Right lobe of liver (tissue), 4 donors: ENCODE results near the gene C19orf53.

ENCODE experiments used
- POLR2A ChIP-seq: fragments of 450-650 bp; IDR thresholded peaks from one replicate; pipeline ENCODE4 v1.6.1; 2017; ENCODE audit warnings: antibody characterized with exemption, mild to moderate bottlenecking
- TF ChIP-seq, protein P1 (sequence below), 4 donors: fragments of 200-600 bp in 3 of 4; fragments of 450-650 bp in 1 of 4; IDR thresholded peaks; one replicate each; pipeline versions ENCODE4 v1.5.1 to v1.8.0; 2016 to 2022; ENCODE audit warnings: antibody characterized with exemption in 4 of 4, mild to moderate bottlenecking in 2 of 4
- donor health status: DM: no; HTN: no; CAD: no.
- donor health status: DM: no; HTN: no; CAD: no.
- donor health status: DM: no; HTN: yes; CAD: no.

GRCh38 chr19:13758795-13759194 is 15.5 kb upstream of the C19orf53 start:
- TF ChIP-seq POLR2A = no peak
- TF ChIP-seq, protein P1, sequence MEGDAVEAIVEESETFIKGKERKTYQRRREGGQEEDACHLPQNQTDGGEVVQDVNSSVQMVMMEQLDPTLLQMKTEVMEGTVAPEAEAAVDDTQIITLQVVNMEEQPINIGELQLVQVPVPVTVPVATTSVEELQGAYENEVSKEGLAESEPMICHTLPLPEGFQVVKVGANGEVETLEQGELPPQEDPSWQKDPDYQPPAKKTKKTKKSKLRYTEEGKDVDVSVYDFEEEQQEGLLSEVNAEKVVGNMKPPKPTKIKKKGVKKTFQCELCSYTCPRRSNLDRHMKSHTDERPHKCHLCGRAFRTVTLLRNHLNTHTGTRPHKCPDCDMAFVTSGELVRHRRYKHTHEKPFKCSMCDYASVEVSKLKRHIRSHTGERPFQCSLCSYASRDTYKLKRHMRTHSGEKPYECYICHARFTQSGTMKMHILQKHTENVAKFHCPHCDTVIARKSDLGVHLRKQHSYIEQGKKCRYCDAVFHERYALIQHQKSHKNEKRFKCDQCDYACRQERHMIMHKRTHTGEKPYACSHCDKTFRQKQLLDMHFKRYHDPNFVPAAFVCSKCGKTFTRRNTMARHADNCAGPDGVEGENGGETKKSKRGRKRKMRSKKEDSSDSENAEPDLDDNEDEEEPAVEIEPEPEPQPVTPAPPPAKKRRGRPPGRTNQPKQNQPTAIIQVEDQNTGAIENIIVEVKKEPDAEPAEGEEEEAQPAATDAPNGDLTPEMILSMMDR (IDR thresholded peaks at IDR 0.05) = no peak
